Endometrial microvascular endothelial cells (primary cell): ENCODE measurements around the gene LRRC2. TPM values are rescaled to one million over a fixed set of nuclear protein-coding genes. Genes with fewer than 3 reads are reported as not detected.
"Not testable (repeated sequence)": the region's sequence is repeated elsewhere in the genome, so short reads cannot be mapped to it uniquely, and the experiment has no call there.

Source experiments
- in situ Hi-C: cut with HindIII; loops from 2 replicates; pipeline ENCODE4 v1.10.0; 2017; ENCODE audit warnings: low sequenced_read_pairs, low pct_unique_long_range_greater_than_20kb; ENCODE audit errors: inconsistent ontology term
- total RNA-seq: library from RNA; depleted of rRNA; stranded (reverse); fragments of >200 nt; gene quantifications from one replicate; pipeline ENCODE4 v1.2.3, GENCODE V29; 2015; ENCODE audit errors: inconsistent ontology term

LRRC2 gene
- total RNA-seq, 1 donor from 2014 or later: 0.37 TPM

- in situ Hi-C loops: no loop called here
Measured at GRCh38 chr3:46539443-46540005, 26.6 kb downstream of the LRRC2 start.

- in situ Hi-C loops: no loop called here
Measured at GRCh38 chr3:46538803-46539442, 27.2 kb downstream of the LRRC2 start.

- in situ Hi-C loops: not testable (repeated sequence)
Measured at GRCh38 chr3:46538425-46538802, 27.7 kb downstream of the LRRC2 start.

GRCh38 chr3:46537779-46538178, 28.3 kb downstream of the LRRC2 start:
- in situ Hi-C loops: no loop called here

- in situ Hi-C loops: no loop called here
Measured at GRCh38 chr3:46537316-46537715, 28.8 kb downstream of the LRRC2 start.

- in situ Hi-C loops: no loop called here
Measured at GRCh38 chr3:46536758-46537157, 29.3 kb downstream of the LRRC2 start.

GRCh38 chr3:46535746-46536145, 30.4 kb downstream of the LRRC2 start:
- in situ Hi-C loops: no loop called here

- in situ Hi-C loops: no loop called here
Measured at GRCh38 chr3:46533091-46533490, 33.0 kb downstream of the LRRC2 start.

- in situ Hi-C loops: no loop called here
Measured at GRCh38 chr3:46527239-46527638, 38.9 kb downstream of the LRRC2 start.

GRCh38 chr3:46524832-46525231, 41.3 kb downstream of the LRRC2 start:
- in situ Hi-C loops: no loop called here

- in situ Hi-C loops: no loop called here
Measured at GRCh38 chr3:46524008-46524407, 42.1 kb downstream of the LRRC2 start.

- in situ Hi-C loops: no loop called here
Measured at GRCh38 chr3:46523556-46523955, 42.5 kb downstream of the LRRC2 start.

- in situ Hi-C loops: not testable (repeated sequence)
Measured at GRCh38 chr3:46522201-46522600, 43.9 kb downstream of the LRRC2 start.

GRCh38 chr3:46521096-46521495, 45.0 kb downstream of the LRRC2 start:
- in situ Hi-C loops: no loop called here

GRCh38 chr3:46520531-46520930, 45.6 kb downstream of the LRRC2 start:
- in situ Hi-C loops: no loop called here

- in situ Hi-C loops: no loop called here
Measured at GRCh38 chr3:46519952-46520351, 46.1 kb downstream of the LRRC2 start.

GRCh38 chr3:46517784-46518181, 48.3 kb downstream of the LRRC2 start:
- in situ Hi-C loops: no loop called here

- in situ Hi-C loops: no loop called here
Measured at GRCh38 chr3:46517016-46517783, 48.9 kb downstream of the LRRC2 start.

GRCh38 chr3:46516521-46516920, 49.6 kb downstream of the LRRC2 start:
- in situ Hi-C loops: no loop called here

- in situ Hi-C loops: no loop called here
Measured at GRCh38 chr3:46512191-46512749, 53.8 kb downstream of the LRRC2 start.
